Measurements from ENCODE around the gene ERN1.

- TF ChIP-seq FOSL1 (IDR thresholded peaks at IDR 0.05; ENCODE audit: insufficient read depth, low read depth, low read length): no peak
- TF ChIP-seq POU5F1 (IDR thresholded peaks at IDR 0.05; ENCODE audit: low read depth, low read length): no peak
- no peak for TF ChIP-seq CTCF (IDR thresholded peaks at IDR 0.05; ENCODE audit: control extremely low read depth in 1 of 3, insufficient read depth in 1 of 3, low read depth in 1 of 3, low read length in 3 of 3)
- no peak for TF ChIP-seq POLR2A (IDR thresholded peaks at IDR 0.05; ENCODE audit: control extremely low read depth in 1 of 2, low read depth in 2 of 2, low read length in 2 of 2)
- TF ChIP-seq ZNF274 (IDR thresholded peaks at IDR 0.05; ENCODE audit: borderline replicate concordance, extremely low read depth, low read length): no peak
- TF ChIP-seq SIN3A (conservative IDR thresholded peaks at IDR 0.05 in 1 of 2, IDR thresholded peaks at IDR 0.05 in 1 of 2; ENCODE audit: low read depth in 1 of 2, low read length in 2 of 2): no peak
- no peak for TF ChIP-seq POLR2AphosphoS5 (IDR thresholded peaks at IDR 0.05; ENCODE audit: low read depth, low read length)
- TF ChIP-seq E2F6 (IDR thresholded peaks at IDR 0.05): no peak
Observed at GRCh38 chr17:64037180-64037579, 92.8 kb downstream of the ERN1 start.
